ENCODE data around the gene DDX47. TPM values are rescaled to one million over a fixed set of nuclear protein-coding genes. Genes with fewer than 3 reads are reported as not detected.

The DDX47 gene
- 60.2 and 60.5 TPM in 2 replicates for total RNA-seq (2022)
- Bru-seq, nascent RNA = percentile 97 among the genes with signal in this experiment
- BruChase-seq, experiment 1, labeled RNA remaining after a 6-hour chase = percentile 91 among the genes with signal in this experiment
- BruChase-seq, experiment 2, labeled RNA remaining after a 2-hour chase = percentile 92 among the genes with signal in this experiment
- long read RNA-seq, transcript DDX47-202 (12 exons, 1,817 nt) = major isoform, 57 of 61 reads
- long read RNA-seq, partial matches to known transcripts = 0 of 61 reads
- long read RNA-seq, other reads (novel, unspliced or antisense) = 1 of 61 reads

GRCh38 chr12:12813120-12814101 is at the start of gene DDX47:
Gene DDX47, plus strand, starts transcription at chr12:12813346. Its CDS starts 22 bp downstream, at chr12:12813368.
- CTCF ChIA-PET = interaction anchor here (1.2 to 2.8 kb wide), 9 partner anchors 10 to 162 kb away, joined by 3 to 17 read pairs (median 4); partner anchors contain the start of gene GPRC5A
- Mint-ChIP-seq H3K36me3 (ENCODE audit: insufficient read depth, unreplicated experiment) (peaks cover 53% of the 10 kb centered on the region), H3K4me3 (ENCODE audit: low read depth, unreplicated experiment) (peak within 1 kb of the TSS; percentile 88), H3K4me1 (ENCODE audit: low read depth, unreplicated experiment) (peaks cover 56% of the 10 kb centered on the region), H3K9me3 (ENCODE audit: low read depth, unreplicated experiment) (no peaks in the 10 kb centered on the region), H3K27me3 (ENCODE audit: unreplicated experiment) (no peaks in the 10 kb centered on the region), H3K27ac (ENCODE audit: unreplicated experiment) (peak within 1 kb of the TSS; percentile 95)
- peak; percentile 98 for DNase-seq
- TF ChIP-seq CTCF (IDR thresholded peaks at IDR 0.05; ENCODE audit: unreplicated experiment) = peak; percentile 92
- BruUV-seq (replicated peaks) = TSS peak; percentile 71
- intact Hi-C loops (cut with micrococcal nuclease; ENCODE audit: unreplicated experiment) = loop anchor here (5.0 kb wide), 1 partner anchor 169 kb away; no protein-coding TSS in a partner anchor

GRCh38 chr12:12764824-12765223 is 48.3 kb upstream of the DDX47 start:
- TF ChIP-seq CTCF (IDR thresholded peaks at IDR 0.05; ENCODE audit: unreplicated experiment) = no peak
- Mint-ChIP-seq H3K9me3 (ENCODE audit: low read depth, unreplicated experiment) (no peaks in the 10 kb centered on the region), H3K27me3 (ENCODE audit: unreplicated experiment) (no peaks in the 10 kb centered on the region), H3K4me1 (ENCODE audit: low read depth, unreplicated experiment) (peaks cover under 1% of the 10 kb centered on the region), H3K4me3 (ENCODE audit: low read depth, unreplicated experiment) (no peak overlapping the region), H3K36me3 (ENCODE audit: insufficient read depth, unreplicated experiment) (no peaks in the 10 kb centered on the region), H3K27ac (ENCODE audit: unreplicated experiment) (no peak overlapping the region)
- DNase-seq = no peak
- intact Hi-C loops (cut with micrococcal nuclease; ENCODE audit: unreplicated experiment) = no loop called here
- BruUV-seq (replicated peaks) = no TSS peak
- CTCF ChIA-PET = no interaction called here

- no peak overlapping the region for H3K4me3 Mint-ChIP-seq (ENCODE audit: low read depth, unreplicated experiment)
- H3K36me3 Mint-ChIP-seq (ENCODE audit: insufficient read depth, unreplicated experiment) = no peaks in the 10 kb centered on the region
- peaks cover 4% of the 10 kb centered on the region for H3K9me3 Mint-ChIP-seq (ENCODE audit: low read depth, unreplicated experiment)
- CTCF ChIA-PET = no interaction called here
- DNase-seq = no peak
- H3K4me1 Mint-ChIP-seq (ENCODE audit: low read depth, unreplicated experiment) = no peaks in the 10 kb centered on the region
- H3K27ac Mint-ChIP-seq (ENCODE audit: unreplicated experiment) = no peak overlapping the region
- no peak for TF ChIP-seq CTCF (IDR thresholded peaks at IDR 0.05; ENCODE audit: unreplicated experiment)
- no TSS peak for BruUV-seq (replicated peaks)
- no peaks in the 10 kb centered on the region for H3K27me3 Mint-ChIP-seq (ENCODE audit: unreplicated experiment)
- intact Hi-C loops (cut with micrococcal nuclease; ENCODE audit: unreplicated experiment) = no loop called here
Measured at GRCh38 chr12:12770262-12770661, 42.9 kb upstream of the DDX47 start.

- H3K4me1 Mint-ChIP-seq (ENCODE audit: low read depth, unreplicated experiment) = peaks cover 32% of the 10 kb centered on the region
- H3K4me3 Mint-ChIP-seq (ENCODE audit: low read depth, unreplicated experiment) = no peak overlapping the region
- CTCF ChIA-PET = interaction anchor here (1.4 kb wide), 1 partner anchor 28 kb away, joined by 3 read pairs; no protein-coding TSS in a partner anchor
- BruUV-seq (replicated peaks) = no TSS peak
- intact Hi-C loops (cut with micrococcal nuclease; ENCODE audit: unreplicated experiment) = loop anchor here (5.0 kb wide), 1 partner anchor 32 kb away; no protein-coding TSS in a partner anchor
- no peak for TF ChIP-seq CTCF (IDR thresholded peaks at IDR 0.05; ENCODE audit: unreplicated experiment)
- DNase-seq = no peak
- H3K27me3 Mint-ChIP-seq (ENCODE audit: unreplicated experiment) = no peaks in the 10 kb centered on the region
- peaks cover 4% of the 10 kb centered on the region for H3K9me3 Mint-ChIP-seq (ENCODE audit: low read depth, unreplicated experiment)
- no peak overlapping the region for H3K27ac Mint-ChIP-seq (ENCODE audit: unreplicated experiment)
- H3K36me3 Mint-ChIP-seq (ENCODE audit: insufficient read depth, unreplicated experiment) = peaks cover 6% of the 10 kb centered on the region
Measured at GRCh38 chr12:12774791-12775190, 38.4 kb upstream of the DDX47 start.

Data from Calu3 (cell line).